GM12891 (cell line): ENCODE measurements around the gene MYO5C.

ENCODE experiments used
- POLR2A ChIP-seq: IDR thresholded peaks from 2 replicates; pipeline ENCODE4 v1.6.1; 2011; ENCODE audit warnings: low read depth, low read length, control low read depth
- POLR2AphosphoS5 ChIP-seq: IDR thresholded peaks from 2 replicates; pipeline ENCODE4 v1.6.1; 2011; ENCODE audit warnings: low read depth, low read length, control low read depth
- POU2F2 ChIP-seq: IDR thresholded peaks from 2 replicates; pipeline ENCODE4 v1.6.1; 2011; ENCODE audit warnings: low read depth, mild to moderate bottlenecking, control low read depth, low read length, moderate library complexity
- SPI1 ChIP-seq: IDR thresholded peaks from 2 replicates; pipeline ENCODE4 v1.6.1; 2011; ENCODE audit warnings: low read depth, low read length, control low read depth
- TAF1 ChIP-seq: IDR thresholded peaks from 2 replicates; pipeline ENCODE4 v1.6.1; 2011; ENCODE audit warnings: low read depth, low read length, control low read depth

GRCh38 chr15:52193791-52194190 lies 101.8 kb downstream of the MYO5C start:
- no peak for TF ChIP-seq POLR2A
- TF ChIP-seq POLR2AphosphoS5, result no peak
- no peak for TF ChIP-seq SPI1
- TF ChIP-seq TAF1, result no peak
- TF ChIP-seq POU2F2, result no peak
